ENCODE measurements around the gene NPFFR1.
"Not testable (repeated sequence)": the region's sequence is repeated elsewhere in the genome, so short reads cannot be mapped to it uniquely, and the experiment has no call there.

The NPFFR1 gene

DNA sequence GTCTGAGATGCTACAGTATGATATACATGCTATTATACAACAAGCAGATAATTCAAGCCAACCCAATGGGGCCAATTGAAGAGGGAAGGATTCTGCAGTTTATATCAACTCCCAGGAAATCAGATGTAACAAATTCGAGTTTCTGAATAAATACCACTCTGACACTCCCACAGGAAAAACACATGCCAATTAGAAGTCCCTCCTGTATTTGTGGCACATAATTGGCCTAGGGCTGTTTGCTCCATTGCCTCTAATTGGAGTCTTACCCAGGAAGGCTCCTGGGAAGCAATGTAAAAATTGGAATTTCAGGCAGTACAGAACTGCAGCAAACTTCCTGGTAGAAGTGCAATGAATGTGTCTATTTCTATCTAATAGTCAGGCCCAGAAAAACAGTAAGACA, 55.3 kb downstream of the NPFFR1 start:
- in situ Hi-C loops (cut with MboI; ENCODE audit: low sequenced_read_pairs), result no loop called here

DNA sequence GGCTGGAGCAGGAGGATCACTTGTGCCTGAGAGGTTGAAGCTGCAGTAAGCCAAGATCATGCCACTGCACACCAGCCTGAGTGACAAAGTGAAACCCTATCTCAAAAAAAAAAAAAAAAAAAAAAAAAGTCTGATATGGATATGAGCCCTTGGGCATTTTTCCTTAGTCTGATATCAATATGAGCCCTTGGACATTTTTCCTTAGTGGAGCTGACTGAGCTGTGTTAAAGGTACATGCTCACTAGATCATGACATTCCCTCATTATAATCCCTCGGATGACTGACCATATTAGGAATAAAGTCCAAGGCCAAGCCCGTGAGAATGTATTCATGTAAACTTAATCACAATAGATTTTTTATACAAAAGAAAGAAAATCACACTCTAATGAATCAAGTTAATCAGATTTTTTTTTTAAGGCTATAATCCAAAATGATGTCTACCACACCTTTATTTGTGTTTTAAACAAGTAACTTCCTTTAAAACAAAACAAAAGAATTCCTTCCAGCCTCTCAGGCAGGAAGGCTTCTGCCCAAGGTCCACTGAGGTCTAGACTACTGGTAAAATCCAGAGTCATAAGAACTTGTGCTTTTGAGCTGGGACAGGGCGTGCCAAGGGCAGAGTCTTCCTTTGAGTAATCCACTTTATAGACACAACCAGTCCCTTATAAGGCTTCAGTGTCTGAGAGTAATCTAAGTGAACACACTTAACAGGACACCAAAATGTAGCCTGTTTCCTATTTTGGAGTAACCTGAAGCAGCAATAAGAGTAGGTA, 56.1 kb downstream of the NPFFR1 start:
- in situ Hi-C loops (cut with MboI; ENCODE audit: low sequenced_read_pairs), result no loop called here

DNA sequence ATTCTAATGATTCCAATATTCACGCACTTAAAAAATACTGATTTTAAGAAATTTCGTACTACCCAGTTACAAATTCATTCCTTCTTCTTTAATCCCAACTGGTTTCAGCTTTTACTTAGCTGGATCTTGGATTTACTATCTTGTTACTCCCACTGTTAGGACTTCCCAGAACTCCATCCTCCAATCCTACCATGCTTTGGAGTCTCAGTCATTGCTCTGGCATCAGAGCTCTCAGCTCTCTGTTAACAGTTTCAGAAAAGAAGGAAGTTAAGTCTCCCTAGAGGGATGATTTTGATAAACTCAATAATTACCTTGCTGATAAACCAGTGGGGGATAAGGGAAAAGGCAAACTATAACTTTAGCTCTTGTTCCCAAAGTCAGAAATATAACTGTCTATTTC, 60.1 kb downstream of the NPFFR1 start:
- in situ Hi-C loops (cut with MboI; ENCODE audit: low sequenced_read_pairs), result no loop called here

DNA sequence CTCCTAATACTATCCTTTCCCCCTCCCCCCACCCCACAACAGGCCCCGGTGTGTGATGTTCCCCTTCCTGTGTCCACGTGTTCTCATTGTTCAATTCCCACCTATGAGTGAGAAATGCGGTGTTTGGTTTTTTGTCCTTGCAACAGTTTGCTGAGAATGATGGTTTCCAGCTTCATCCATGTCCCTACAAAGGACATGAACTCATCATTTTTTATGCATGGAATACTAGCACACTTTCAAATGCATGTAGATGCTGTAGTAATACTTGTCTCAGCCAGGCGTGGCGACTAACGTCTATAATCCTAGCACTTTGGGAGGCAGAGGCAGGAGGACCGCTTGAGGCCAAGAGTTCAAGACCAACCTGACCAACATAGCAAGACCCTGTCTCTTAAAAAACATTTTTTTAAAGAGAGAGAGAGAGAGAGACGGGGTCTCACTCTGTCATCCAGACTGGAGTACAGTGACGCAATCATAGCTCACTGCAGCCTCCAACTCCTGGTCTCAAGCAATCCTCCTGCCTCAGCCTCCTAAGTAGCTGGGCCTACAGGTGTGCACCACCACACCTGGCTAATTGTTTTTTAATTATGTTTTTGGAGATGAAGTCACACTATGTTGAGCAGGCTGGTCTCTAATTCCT, 60.9 kb downstream of the NPFFR1 start:
- in situ Hi-C loops (cut with MboI; ENCODE audit: low sequenced_read_pairs), result not testable (repeated sequence)

DNA sequence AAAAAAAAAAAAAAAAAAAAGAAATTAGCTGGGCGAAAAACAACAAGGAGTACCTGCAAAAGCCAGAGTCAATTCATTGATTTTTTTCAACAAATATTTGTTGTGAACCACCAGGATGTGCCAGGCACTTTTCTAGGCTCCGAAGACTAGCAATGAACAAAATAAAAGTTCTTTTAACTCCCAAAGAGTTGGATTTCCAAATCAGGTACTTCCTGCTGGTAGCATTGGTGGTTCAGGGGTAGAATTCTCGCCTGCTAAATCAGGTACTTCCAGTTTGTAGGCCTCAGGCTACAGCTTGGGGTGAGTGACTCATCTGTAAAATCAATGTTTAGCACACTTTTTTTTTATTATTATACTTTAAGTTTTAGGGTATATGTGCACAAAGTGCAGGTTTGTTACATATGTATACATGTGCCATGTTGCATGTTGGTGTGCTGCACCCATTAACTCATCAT, 61.4 kb downstream of the NPFFR1 start:
- in situ Hi-C loops (cut with MboI; ENCODE audit: low sequenced_read_pairs), result no loop called here

DNA sequence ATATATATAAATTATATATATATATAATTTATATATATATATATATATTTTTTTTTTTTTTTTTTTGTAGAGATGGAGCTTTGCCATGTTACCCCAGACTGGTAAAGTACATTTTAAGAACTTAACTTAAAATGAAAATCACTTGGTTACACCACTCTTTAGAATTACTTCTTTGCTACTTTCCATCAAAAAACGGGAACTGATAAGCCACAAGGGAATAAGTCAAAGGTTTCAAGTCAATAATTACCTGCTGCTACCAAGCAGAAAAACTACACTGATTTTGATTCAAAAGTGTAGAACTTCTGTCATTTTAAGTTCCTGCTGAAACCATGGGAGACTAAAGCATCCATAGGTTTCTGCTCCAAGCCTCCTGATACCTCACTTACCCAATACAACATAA, 62.8 kb downstream of the NPFFR1 start:
- in situ Hi-C loops (cut with MboI; ENCODE audit: low sequenced_read_pairs), result no loop called here

DNA sequence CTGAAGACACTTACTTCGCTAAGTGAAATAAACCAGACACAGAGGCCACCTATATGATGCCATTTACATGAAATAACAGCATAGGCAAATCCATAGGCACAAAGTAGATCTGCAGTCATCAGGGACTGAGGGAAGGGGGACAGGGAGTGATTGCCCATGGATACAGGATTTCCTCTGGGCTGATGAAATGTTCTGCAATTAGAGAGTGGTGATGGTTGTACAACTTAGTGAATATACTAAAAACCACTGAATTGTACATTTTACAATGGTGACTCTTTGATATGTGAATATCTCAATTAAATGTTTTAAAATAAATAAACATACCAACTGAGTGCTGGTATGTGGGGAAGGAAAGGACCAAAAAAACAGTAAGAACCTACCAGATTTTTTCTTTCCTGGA, 70.9 kb downstream of the NPFFR1 start:
- in situ Hi-C loops (cut with MboI; ENCODE audit: low sequenced_read_pairs), result no loop called here

DNA sequence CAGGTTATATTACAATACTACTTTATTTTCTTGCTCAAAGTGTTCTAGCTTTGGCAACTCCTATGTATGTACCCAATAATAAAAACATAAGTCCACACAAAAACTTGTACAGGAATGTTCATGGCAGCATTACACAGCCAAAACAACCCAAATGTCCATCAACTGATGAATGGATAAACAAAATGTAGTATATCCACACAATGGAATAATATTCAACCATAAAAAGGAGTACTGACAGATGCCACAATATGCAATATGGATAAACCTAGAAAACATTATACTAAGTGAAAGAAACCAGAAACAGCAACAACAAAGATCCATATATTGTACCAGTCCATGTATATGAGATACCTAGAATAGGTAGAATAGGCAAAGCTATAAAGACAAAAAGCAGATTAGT, 71.5 kb downstream of the NPFFR1 start:
- in situ Hi-C loops (cut with MboI; ENCODE audit: low sequenced_read_pairs), result no loop called here

DNA sequence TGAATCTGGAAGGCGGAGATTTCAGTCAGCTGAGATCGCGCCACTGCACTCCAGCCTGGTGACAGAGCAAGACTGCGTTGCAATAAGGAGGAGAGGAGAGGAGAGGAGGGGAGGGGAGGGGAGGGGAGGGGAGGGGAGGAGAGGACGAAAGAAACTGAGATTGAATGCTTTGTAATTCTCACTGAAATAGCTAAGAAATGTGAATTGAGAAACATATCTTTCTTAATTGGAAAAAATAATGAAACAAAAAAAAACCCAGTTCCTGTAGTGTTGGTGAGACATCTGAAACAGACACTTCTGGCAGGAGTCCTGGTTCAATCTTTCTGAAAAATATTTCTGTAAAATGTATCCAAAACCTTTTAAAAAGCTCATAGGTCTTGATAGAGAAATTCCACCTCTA, 77.0 kb downstream of the NPFFR1 start:
- in situ Hi-C loops (cut with MboI; ENCODE audit: low sequenced_read_pairs), result no loop called here

DNA sequence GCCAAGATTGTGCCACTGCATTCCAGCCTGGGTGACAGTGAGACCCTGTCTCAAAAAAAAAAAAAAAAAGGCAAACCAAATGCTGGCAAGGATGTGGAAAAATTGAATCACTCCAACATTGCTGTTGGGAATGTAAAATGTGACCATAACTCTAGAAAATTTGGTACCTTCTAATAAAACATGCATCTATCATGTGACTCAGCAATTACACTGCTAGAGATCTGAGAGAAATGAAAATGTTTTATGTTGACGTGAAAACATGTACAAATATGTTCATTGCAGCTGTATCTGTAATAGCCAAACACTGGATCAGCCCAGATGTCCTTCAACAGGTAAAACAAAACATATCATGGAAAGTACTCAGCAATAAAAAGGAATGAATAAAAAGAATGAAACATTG, 82.7 kb downstream of the NPFFR1 start:
- in situ Hi-C loops (cut with MboI; ENCODE audit: low sequenced_read_pairs), result no loop called here

DNA sequence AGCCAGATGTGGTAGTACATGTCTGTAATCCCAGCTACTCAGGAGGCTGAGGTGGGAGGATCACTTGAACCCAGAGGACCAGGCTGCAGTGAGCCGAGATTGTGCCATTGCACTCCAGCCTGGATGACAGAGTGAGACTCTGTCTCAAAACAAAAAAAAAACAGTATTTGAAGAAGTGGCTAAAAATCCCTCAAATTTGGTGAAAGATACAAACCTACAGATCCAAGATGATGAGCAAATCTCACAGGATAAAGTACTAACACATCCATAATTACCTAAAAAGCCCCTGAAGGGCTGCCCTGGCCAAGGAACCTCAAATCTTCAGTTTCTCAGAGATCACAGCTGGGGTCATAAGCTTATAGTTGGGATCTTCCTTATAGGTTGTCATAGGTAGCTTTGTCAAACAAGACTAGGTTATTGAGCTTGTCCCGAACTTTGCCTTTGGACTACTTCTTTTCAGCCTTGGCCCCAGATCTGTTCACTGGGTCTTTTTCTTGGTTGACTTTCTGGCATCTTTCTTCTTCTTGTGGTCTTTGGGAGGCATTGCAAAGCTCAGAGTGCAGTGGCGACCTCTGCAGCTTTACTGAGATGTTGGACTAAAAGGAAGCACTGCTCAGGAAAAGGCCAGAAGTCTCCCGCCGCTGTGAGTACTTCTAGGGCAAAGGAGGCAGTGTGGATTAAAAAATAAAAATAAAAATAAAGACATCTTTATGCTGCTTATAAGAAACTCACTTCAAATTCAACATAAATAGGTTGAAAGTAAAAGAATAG, 84.9 kb downstream of the NPFFR1 start:
- in situ Hi-C loops (cut with MboI; ENCODE audit: low sequenced_read_pairs), result no loop called here
